ENCODE results near the gene ARID1B.

ARID1B gene

DNA sequence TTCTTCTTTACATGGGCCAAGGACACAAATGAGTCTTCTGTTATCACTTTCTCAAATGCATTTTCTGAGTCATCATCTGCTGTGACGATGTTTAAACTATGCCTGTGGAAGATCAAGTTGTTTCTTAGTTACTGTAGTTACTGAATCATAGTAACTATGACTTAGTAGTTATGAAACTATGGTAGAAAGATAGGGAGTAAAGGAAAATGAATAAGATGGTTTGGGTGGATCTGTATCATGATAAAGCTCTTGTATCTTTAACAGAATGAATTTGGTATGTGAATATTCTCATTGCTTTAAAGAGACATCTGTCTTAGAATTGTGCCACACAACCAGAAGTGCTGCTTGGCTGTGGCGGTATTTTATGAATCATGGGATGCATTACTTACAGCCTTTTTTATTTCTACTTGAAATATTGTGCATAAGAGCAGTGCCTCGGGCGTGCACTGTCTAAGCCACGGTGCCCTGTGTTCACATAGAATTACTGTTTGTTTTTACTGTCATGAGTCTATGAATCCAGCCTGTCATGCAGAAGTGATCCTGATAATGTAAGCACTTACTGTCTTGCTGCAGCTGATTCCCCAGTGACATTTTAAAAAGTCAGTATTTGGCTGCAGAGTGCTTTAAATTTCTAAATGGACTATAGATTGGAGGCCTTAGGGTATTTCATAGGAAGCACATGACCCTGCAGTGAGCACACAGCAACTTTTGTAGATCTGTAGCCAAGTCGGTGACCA lies 330.9 kb downstream of the ARID1B start:
- no peak overlapping the region for H3K4me3 ChIP-seq (ENCODE audit: low read depth in 1 of 5, low read length in 5 of 5)
- no peaks in the 10 kb centered on the region for H3K27me3 ChIP-seq (ENCODE audit: control insufficient read depth in 5 of 5, insufficient read depth in 4 of 5, low read length in 5 of 5)
- no peaks in the 10 kb centered on the region for H3K9me3 ChIP-seq (ENCODE audit: control insufficient read depth in 5 of 5, low read length in 5 of 5)
- H3K9ac ChIP-seq (ENCODE audit: low read length in 5 of 5): no peak overlapping the region
- H3K4me1 ChIP-seq (ENCODE audit: control insufficient read depth in 5 of 5, insufficient read depth in 5 of 5, low read length in 5 of 5): peaks cover 0 to 18% (median 10%) of the 10 kb centered on the region in 5 donors
- peaks cover 4 to 10% (median 6%) of the 10 kb centered on the region in 5 donors for H3K36me3 ChIP-seq (ENCODE audit: control insufficient read depth in 5 of 5, insufficient read depth in 5 of 5, low read length in 5 of 5)
- peak overlapping the region; percentile 48 for H3K27ac ChIP-seq (ENCODE audit: low read depth, low read length)

DNA sequence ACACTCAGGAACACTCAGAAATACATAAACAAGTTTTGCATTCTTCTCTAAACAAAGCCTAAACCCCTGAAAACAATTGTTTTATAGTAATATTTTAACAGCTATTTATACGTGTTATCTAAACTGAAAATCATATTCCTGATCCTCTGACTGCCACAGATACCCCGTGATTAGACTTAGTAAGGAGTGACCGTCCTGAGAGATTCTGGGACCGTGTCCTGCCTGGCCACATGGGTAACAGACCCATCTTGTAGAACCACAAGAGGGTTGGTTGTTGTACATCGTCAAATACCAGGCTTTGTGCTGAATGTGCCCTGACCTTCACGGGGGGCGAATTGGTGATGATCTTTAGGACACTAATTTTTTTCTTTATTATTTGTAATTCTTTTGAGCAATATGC lies 331.7 kb downstream of the ARID1B start:
- Histone ChIP-seq H3K27me3 (ENCODE audit: control insufficient read depth in 5 of 5, insufficient read depth in 4 of 5, low read length in 5 of 5) (no peaks in the 10 kb centered on the region), H3K4me3 (ENCODE audit: low read depth in 1 of 5, low read length in 5 of 5) (no peak overlapping the region), H3K9me3 (ENCODE audit: control insufficient read depth in 5 of 5, low read length in 5 of 5) (no peaks in the 10 kb centered on the region), H3K36me3 (ENCODE audit: control insufficient read depth in 5 of 5, insufficient read depth in 5 of 5, low read length in 5 of 5) (peaks cover 4 to 14% (median 6%) of the 10 kb centered on the region in 5 donors), H3K27ac (ENCODE audit: low read depth, low read length) (peak overlapping the region; percentile 48), H3K4me1 (ENCODE audit: control insufficient read depth in 5 of 5, insufficient read depth in 5 of 5, low read length in 5 of 5) (peaks cover 0 to 18% (median 10%) of the 10 kb centered on the region in 5 donors), H3K9ac (ENCODE audit: low read length in 5 of 5) (no peak overlapping the region)

DNA sequence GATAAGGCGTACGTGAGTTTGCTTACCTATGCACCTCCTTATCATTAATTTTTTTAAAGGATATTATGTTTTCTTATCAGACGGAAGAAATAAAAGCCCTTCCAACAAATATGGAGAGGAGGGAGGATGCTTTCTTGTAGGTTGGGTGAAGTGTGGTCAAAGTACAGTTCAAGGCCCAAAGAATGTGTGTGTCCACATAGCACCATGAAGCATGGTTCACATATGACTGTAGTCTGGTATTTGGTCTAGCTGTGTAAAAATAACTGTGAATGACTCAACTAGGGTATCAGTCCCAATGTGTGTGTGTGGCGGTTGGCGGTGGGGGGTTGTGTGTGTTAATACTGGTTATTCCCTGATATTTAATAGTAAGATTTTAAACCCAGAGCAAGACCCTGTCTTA lies 333.4 kb downstream of the ARID1B start:
- no peaks in the 10 kb centered on the region for H3K27me3 ChIP-seq (ENCODE audit: control insufficient read depth in 5 of 5, insufficient read depth in 4 of 5, low read length in 5 of 5)
- H3K9me3 ChIP-seq (ENCODE audit: control insufficient read depth in 5 of 5, low read length in 5 of 5): no peaks in the 10 kb centered on the region
- no peak overlapping the region for H3K4me3 ChIP-seq (ENCODE audit: low read depth in 1 of 5, low read length in 5 of 5)
- H3K36me3 ChIP-seq (ENCODE audit: control insufficient read depth in 5 of 5, insufficient read depth in 5 of 5, low read length in 5 of 5): peaks cover 0 to 14% (median 6%) of the 10 kb centered on the region in 5 donors
- H3K27ac ChIP-seq (ENCODE audit: low read depth, low read length): no peak overlapping the region
- peaks cover 0 to 18% (median 10%) of the 10 kb centered on the region in 5 donors for H3K4me1 ChIP-seq (ENCODE audit: control insufficient read depth in 5 of 5, insufficient read depth in 5 of 5, low read length in 5 of 5)
- H3K9ac ChIP-seq (ENCODE audit: low read length in 5 of 5): no peak overlapping the region

DNA sequence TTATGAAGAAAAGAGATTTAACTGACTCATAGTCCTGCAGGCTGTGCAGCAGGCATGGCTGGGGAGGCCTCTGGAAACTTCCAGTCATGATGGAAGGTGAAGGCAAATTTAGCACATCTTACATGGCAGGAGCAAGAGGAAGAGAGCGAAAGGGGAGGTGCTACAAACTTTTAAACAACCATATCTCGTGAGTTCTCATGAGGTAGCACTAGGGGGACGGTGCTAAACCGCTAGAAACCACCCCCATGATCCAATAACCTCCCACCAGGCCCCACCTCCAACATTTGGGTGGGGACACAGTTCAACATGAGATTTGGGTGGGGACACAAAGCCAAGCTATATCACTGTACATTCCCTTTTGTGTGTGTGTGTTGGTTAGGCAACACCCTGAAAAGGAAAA lies 336.2 kb downstream of the ARID1B start:
- no peak overlapping the region for H3K27ac ChIP-seq (ENCODE audit: low read depth, low read length)
- H3K9ac ChIP-seq (ENCODE audit: low read length in 5 of 5): no peak overlapping the region
- H3K4me1 ChIP-seq (ENCODE audit: control insufficient read depth in 5 of 5, insufficient read depth in 5 of 5, low read length in 5 of 5): peaks cover 0 to 10% (median 7%) of the 10 kb centered on the region in 5 donors
- H3K9me3 ChIP-seq (ENCODE audit: control insufficient read depth in 5 of 5, low read length in 5 of 5): no peaks in the 10 kb centered on the region
- peaks cover 0 to 14% (median 6%) of the 10 kb centered on the region in 5 donors for H3K36me3 ChIP-seq (ENCODE audit: control insufficient read depth in 5 of 5, insufficient read depth in 5 of 5, low read length in 5 of 5)
- no peak overlapping the region for H3K4me3 ChIP-seq (ENCODE audit: low read depth in 1 of 5, low read length in 5 of 5)
- H3K27me3 ChIP-seq (ENCODE audit: control insufficient read depth in 5 of 5, insufficient read depth in 4 of 5, low read length in 5 of 5): no peaks in the 10 kb centered on the region

DNA sequence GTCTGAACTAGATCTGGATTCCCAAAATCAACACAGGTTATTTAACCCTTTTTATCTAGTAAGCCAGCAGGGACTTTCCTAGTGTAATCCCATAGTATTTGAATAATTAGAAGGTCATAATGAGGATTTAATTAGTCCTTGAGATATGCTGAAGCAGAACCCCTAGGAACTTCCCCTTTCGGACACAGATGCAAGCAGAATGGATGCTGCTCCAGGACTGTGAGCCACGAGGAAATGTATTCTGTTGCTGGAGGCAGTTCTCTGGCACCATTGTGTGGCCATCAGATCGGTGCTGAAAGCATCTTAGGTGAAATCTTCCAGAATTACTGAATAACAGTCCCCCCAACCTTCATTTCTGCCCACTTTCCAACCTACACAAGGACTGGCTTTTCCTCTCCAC lies 339.2 kb downstream of the ARID1B start:
- Histone ChIP-seq H3K4me3 (ENCODE audit: low read depth in 1 of 5, low read length in 5 of 5) (no peak overlapping the region), H3K27ac (ENCODE audit: low read depth, low read length) (no peak overlapping the region), H3K27me3 (ENCODE audit: control insufficient read depth in 5 of 5, insufficient read depth in 4 of 5, low read length in 5 of 5) (no peaks in the 10 kb centered on the region), H3K9ac (ENCODE audit: low read length in 5 of 5) (no peak overlapping the region), H3K9me3 (ENCODE audit: control insufficient read depth in 5 of 5, low read length in 5 of 5) (no peaks in the 10 kb centered on the region), H3K36me3 (ENCODE audit: control insufficient read depth in 5 of 5, insufficient read depth in 5 of 5, low read length in 5 of 5) (peaks cover 0 to 6% (median 4%) of the 10 kb centered on the region in 5 donors), H3K4me1 (ENCODE audit: control insufficient read depth in 5 of 5, insufficient read depth in 5 of 5, low read length in 5 of 5) (peaks cover 0 to 12% (median 0%) of the 10 kb centered on the region in 5 donors)

DNA sequence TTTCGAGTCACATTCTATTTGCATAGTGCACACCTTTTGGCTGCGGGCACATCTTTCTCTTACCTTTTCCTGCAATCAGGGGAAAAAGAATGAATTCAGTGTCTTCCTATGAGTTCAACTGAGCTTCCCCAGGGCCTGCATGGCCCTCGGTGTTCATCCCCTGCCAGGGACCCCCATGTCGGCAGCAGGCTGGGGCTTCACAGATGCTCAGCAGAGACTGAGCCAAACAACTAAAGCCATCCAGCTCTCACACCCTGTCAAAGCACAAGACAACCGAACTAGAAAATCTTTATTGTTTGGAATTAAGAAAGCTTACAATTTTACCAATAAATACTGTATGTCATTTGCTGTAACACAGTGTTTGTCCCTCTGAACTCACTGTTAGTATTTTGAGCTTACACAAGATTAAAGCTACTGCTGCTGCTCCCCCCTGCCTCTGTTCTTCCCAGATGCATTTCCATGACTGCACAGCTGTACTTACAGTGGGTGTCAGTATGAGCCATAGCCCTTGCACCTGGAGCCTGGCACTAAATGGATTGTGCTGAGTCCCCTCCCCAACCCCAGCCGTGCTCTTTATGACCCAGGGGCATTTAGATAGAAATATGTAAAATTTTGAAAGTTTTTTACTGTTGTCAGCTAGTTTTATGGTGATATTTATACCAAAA lies 340.4 kb downstream of the ARID1B start:
- Histone ChIP-seq H3K4me3 (ENCODE audit: low read depth in 1 of 5, low read length in 5 of 5) (no peak overlapping the region), H3K9me3 (ENCODE audit: control insufficient read depth in 5 of 5, low read length in 5 of 5) (no peaks in the 10 kb centered on the region), H3K9ac (ENCODE audit: low read length in 5 of 5) (no peak overlapping the region), H3K27ac (ENCODE audit: low read depth, low read length) (no peak overlapping the region), H3K27me3 (ENCODE audit: control insufficient read depth in 5 of 5, insufficient read depth in 4 of 5, low read length in 5 of 5) (no peaks in the 10 kb centered on the region), H3K4me1 (ENCODE audit: control insufficient read depth in 5 of 5, insufficient read depth in 5 of 5, low read length in 5 of 5) (peaks cover 0 to 17% (median 9%) of the 10 kb centered on the region in 5 donors), H3K36me3 (ENCODE audit: control insufficient read depth in 5 of 5, insufficient read depth in 5 of 5, low read length in 5 of 5) (peaks cover 0 to 6% (median 4%) of the 10 kb centered on the region in 5 donors)

DNA sequence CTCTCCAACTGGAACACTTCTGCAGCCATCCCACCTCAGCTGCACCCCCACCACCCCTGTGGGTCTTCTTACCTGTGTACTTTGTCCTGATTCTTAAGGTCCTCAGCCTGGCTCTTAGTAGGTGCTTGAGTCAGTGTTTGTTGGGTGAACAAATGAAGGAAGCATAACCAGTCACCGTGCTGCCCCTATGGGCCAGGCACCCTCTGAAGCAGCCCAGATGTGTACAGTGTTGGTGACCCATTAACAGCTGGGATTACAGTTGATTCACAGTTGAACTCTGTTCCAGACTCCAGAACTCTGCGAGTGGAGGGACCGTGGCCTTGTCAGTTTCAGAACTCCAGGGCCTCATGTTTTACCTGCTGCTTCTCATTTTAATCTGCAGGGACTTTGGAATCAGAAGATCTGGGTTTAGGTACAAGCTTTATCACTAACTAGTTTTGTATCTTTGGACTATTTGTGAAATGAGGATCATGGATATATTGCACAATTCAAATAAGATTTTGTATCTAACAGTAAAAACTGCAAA lies 342.4 kb downstream of the ARID1B start:
- H3K27ac ChIP-seq (ENCODE audit: low read depth, low read length): no peak overlapping the region
- H3K27me3 ChIP-seq (ENCODE audit: control insufficient read depth in 5 of 5, insufficient read depth in 4 of 5, low read length in 5 of 5): no peaks in the 10 kb centered on the region
- H3K36me3 ChIP-seq (ENCODE audit: control insufficient read depth in 5 of 5, insufficient read depth in 5 of 5, low read length in 5 of 5): peaks cover 0 to 9% (median 2%) of the 10 kb centered on the region in 5 donors
- no peak overlapping the region for H3K4me3 ChIP-seq (ENCODE audit: low read depth in 1 of 5, low read length in 5 of 5)
- H3K9ac ChIP-seq (ENCODE audit: low read length in 5 of 5): no peak overlapping the region
- H3K9me3 ChIP-seq (ENCODE audit: control insufficient read depth in 5 of 5, low read length in 5 of 5): no peaks in the 10 kb centered on the region
- peaks cover 0 to 17% (median 13%) of the 10 kb centered on the region in 5 donors for H3K4me1 ChIP-seq (ENCODE audit: control insufficient read depth in 5 of 5, insufficient read depth in 5 of 5, low read length in 5 of 5)

DNA sequence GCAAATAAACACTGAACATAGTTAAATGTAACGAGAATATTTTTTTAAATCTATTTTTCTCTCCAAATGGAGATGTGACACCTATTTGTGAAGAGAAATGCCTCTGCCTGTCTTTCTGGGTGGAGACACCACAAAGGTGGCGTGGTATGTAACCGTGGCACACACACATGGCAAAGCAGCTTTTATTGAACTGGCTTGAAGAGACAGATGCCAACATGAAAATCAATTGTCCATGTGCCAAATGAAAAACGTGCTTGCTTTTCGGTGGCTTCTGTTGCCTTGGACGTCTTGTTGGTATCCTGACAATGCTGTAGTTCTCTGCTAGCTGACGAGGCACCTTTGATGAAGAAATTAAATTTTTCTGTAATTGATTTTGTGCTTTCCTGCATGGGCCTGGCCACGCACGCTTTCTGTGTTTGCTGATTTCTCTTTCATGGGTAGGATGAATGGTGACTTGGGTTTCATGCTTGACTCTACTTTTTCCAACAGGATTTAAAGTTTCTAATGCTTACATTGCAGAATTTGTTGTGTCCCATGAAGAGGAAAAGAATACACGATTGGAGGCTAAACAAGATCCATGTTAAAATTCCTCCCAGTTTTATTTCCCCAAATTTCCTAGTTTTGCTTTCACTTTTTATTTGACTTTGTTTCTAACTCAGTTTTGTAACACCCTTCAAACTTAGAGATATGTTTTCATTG lies 343.5 kb downstream of the ARID1B start:
- H3K4me1 ChIP-seq (ENCODE audit: control insufficient read depth in 5 of 5, insufficient read depth in 5 of 5, low read length in 5 of 5): peaks cover 0 to 17% (median 13%) of the 10 kb centered on the region in 5 donors
- no peak overlapping the region for H3K9ac ChIP-seq (ENCODE audit: low read length in 5 of 5)
- peak overlapping the region; percentile 19 for H3K27ac ChIP-seq (ENCODE audit: low read depth, low read length)
- H3K4me3 ChIP-seq (ENCODE audit: low read depth in 1 of 5, low read length in 5 of 5): no peak overlapping the region
- H3K36me3 ChIP-seq (ENCODE audit: control insufficient read depth in 5 of 5, insufficient read depth in 5 of 5, low read length in 5 of 5): peaks cover 0 to 9% (median 2%) of the 10 kb centered on the region in 5 donors
- no peaks in the 10 kb centered on the region for H3K27me3 ChIP-seq (ENCODE audit: control insufficient read depth in 5 of 5, insufficient read depth in 4 of 5, low read length in 5 of 5)
- H3K9me3 ChIP-seq (ENCODE audit: control insufficient read depth in 5 of 5, low read length in 5 of 5): no peaks in the 10 kb centered on the region

DNA sequence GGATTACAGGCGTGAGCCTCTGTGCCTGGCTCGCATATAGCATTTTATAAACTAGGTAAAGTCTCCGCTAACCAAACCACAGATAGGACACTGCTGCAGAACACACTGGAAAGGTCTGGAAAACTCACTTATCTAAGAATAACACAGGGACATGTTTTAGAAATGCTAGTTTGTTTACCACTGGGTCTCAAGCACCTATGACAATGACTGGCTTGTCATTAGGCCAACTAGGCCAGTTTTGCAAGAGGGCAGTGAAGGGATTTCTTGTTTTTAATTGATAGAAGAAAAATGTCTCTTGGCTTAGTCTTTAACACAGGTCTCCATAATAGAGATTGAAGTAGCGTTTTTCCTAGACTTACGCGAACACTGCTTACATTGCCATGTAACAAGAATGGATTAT lies 344.7 kb downstream of the ARID1B start:
- Histone ChIP-seq H3K9me3 (ENCODE audit: control insufficient read depth in 5 of 5, low read length in 5 of 5) (no peaks in the 10 kb centered on the region), H3K36me3 (ENCODE audit: control insufficient read depth in 5 of 5, insufficient read depth in 5 of 5, low read length in 5 of 5) (peaks cover 0 to 9% (median 2%) of the 10 kb centered on the region in 5 donors), H3K27me3 (ENCODE audit: control insufficient read depth in 5 of 5, insufficient read depth in 4 of 5, low read length in 5 of 5) (no peaks in the 10 kb centered on the region), H3K9ac (ENCODE audit: low read length in 5 of 5) (no peak overlapping the region), H3K27ac (ENCODE audit: low read depth, low read length) (no peak overlapping the region), H3K4me1 (ENCODE audit: control insufficient read depth in 5 of 5, insufficient read depth in 5 of 5, low read length in 5 of 5) (peaks cover 0 to 13% (median 13%) of the 10 kb centered on the region in 5 donors), H3K4me3 (ENCODE audit: low read depth in 1 of 5, low read length in 5 of 5) (no peak overlapping the region)

All from subcutaneous abdominal adipose tissue (tissue), 5 donors.